ENCODE data around the gene MYBPH. TPM values are rescaled to one million over a fixed set of nuclear protein-coding genes. Genes with fewer than 3 reads are reported as not detected.

Gene MYBPH
- total RNA-seq, 1 donor from 2014 or later = not detected

DNA sequence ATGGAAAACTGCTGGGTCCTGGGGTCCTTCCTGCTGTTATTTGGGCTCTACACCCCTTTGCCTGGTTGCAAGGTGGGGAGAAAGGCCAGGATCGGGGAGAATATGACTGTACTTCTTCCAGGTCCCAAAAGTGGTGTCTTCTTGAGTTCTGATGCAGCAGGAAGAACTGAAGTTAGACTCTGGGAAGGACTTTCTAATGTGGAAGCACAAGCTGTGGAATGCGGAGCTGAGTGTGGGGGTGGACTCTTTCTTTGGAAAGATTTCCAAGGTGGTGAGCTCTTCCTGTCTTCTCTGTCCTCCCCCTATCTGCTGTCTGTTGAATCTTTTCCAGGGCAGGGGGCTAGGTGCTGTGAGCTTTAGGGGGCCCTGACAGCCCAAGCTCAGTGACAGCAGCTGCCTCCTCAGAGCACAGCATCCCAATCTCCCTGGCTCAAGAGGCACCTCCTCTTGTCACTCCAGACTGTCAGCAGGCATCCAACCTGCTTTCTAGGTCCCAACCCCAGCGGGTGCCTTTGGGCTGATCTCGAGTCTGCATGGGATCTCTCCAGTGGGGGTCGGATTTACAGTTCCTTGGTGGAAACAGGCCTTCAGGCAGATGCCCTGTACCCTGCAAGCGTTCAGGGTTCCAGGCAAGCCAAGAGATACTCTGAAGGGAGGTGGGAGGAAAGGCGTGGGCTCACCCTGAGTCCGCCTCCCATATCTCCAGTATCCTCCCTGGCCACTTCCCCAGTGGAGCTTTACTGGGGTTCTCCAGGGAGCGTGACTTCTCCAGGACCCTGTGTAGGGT is 24.9 kb downstream of the MYBPH start:
- Mint-ChIP-seq H3K4me1 (ENCODE audit: low read depth) (peaks cover 31% of the 10 kb centered on the region), H3K4me3 (ENCODE audit: low read depth) (no peak overlapping the region), H3K9me3 (ENCODE audit: low read depth) (no peaks in the 10 kb centered on the region), H3K36me3 (ENCODE audit: insufficient read depth) (no peaks in the 10 kb centered on the region), H3K27me3 (peaks cover 5% of the 10 kb centered on the region), H3K27ac (no peak overlapping the region)
- TF ChIP-seq, protein P1, sequence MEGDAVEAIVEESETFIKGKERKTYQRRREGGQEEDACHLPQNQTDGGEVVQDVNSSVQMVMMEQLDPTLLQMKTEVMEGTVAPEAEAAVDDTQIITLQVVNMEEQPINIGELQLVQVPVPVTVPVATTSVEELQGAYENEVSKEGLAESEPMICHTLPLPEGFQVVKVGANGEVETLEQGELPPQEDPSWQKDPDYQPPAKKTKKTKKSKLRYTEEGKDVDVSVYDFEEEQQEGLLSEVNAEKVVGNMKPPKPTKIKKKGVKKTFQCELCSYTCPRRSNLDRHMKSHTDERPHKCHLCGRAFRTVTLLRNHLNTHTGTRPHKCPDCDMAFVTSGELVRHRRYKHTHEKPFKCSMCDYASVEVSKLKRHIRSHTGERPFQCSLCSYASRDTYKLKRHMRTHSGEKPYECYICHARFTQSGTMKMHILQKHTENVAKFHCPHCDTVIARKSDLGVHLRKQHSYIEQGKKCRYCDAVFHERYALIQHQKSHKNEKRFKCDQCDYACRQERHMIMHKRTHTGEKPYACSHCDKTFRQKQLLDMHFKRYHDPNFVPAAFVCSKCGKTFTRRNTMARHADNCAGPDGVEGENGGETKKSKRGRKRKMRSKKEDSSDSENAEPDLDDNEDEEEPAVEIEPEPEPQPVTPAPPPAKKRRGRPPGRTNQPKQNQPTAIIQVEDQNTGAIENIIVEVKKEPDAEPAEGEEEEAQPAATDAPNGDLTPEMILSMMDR (IDR thresholded peaks at IDR 0.05; ENCODE audit: unreplicated experiment) = no peak
- DNase-seq (ENCODE audit: low spot score, unreplicated experiment) = no peak

DNA sequence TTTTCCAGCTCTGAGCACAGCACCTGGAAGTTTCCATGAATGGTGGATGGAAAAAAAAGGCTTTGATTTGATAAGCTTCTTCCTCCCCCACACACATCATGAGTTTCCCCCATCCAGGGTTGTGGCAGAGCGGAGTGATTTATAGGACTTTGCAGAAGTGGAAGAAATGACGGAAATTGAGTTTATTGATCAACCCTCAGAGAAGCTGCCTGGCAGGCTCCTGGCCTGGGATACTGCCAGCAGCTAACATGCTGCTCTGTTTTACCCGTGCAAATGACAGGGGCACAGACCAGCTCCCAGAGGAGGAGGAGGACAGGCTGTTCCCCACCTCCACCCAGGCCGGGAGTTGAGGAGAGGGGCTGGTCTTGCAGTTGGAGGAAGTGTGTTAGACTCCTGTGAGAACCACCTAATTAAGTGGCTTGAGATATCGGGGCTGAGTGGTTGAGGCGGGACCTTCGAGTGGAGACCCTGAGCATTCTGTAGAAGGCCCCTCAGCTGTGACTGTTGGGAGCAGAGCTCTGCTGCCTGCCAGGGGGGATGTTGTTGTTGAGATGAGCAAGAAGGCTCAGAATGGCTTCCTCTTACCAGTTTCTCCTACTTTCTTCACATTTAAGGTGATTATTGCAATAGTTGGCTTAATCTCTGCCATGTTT is 26.3 kb downstream of the MYBPH start:
- Mint-ChIP-seq H3K4me1 (ENCODE audit: low read depth) (peaks cover 31% of the 10 kb centered on the region), H3K36me3 (ENCODE audit: insufficient read depth) (no peaks in the 10 kb centered on the region), H3K27ac (peak overlapping the region; percentile 88), H3K4me3 (ENCODE audit: low read depth) (no peak overlapping the region), H3K27me3 (peaks cover 5% of the 10 kb centered on the region), H3K9me3 (ENCODE audit: low read depth) (no peaks in the 10 kb centered on the region)
- TF ChIP-seq, protein P1 (IDR thresholded peaks at IDR 0.05; ENCODE audit: unreplicated experiment) = no peak
- no peak for DNase-seq (ENCODE audit: low spot score, unreplicated experiment)

DNA sequence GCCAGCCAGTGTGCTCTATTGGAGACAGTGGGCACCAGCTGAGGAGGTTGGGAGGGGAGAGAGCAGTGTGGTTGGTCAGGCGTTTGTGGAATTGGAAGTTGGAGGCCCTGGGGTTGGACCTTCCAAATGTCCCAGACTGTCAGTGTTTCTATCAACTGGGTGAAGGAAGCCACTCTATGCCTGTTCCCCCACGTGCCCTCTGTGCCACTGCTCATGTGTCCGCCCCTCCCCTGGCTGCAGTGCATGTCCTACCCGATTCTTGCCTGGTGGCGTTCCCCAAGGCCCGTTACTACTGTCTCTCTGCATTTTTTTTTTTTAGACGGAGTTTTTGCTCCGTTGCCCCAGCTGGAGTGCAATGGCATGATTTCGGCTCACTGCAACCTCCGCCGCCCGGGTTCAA is 27.0 kb downstream of the MYBPH start:
- Mint-ChIP-seq H3K27me3 (peaks cover under 1% of the 10 kb centered on the region), H3K4me3 (ENCODE audit: low read depth) (peak overlapping the region; percentile 16), H3K9me3 (ENCODE audit: low read depth) (no peaks in the 10 kb centered on the region), H3K36me3 (ENCODE audit: insufficient read depth) (no peaks in the 10 kb centered on the region), H3K4me1 (ENCODE audit: low read depth) (peaks cover 29% of the 10 kb centered on the region), H3K27ac (no peak overlapping the region)
- TF ChIP-seq, protein P1 (IDR thresholded peaks at IDR 0.05; ENCODE audit: unreplicated experiment) = no peak
- no peak for DNase-seq (ENCODE audit: low spot score, unreplicated experiment)

DNA sequence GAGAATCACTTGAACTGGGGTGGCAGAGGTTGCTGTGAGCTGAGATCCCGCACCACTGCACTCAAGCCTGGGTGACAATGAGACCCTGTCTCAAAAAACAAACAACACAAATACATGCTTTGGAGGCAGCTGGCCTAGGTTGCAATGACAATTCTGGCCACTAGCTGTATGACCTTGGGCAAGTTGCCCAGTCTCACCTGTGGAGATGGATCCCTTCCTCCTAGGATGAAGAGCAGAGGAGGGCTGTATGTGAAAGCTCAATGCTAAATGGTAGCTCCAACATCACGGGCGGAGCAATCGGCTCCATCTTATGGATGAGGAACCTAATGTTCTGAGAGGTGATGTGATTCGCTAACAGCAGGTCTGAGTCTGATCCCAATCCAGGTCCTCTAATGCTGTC is 27.5 kb downstream of the MYBPH start:
- Mint-ChIP-seq H3K36me3 (ENCODE audit: insufficient read depth) (no peaks in the 10 kb centered on the region), H3K27ac (no peak overlapping the region), H3K9me3 (ENCODE audit: low read depth) (no peaks in the 10 kb centered on the region), H3K4me3 (ENCODE audit: low read depth) (no peak overlapping the region), H3K4me1 (ENCODE audit: low read depth) (peaks cover 25% of the 10 kb centered on the region), H3K27me3 (no peaks in the 10 kb centered on the region)
- TF ChIP-seq, protein P1 (IDR thresholded peaks at IDR 0.05; ENCODE audit: unreplicated experiment) = peak; percentile 44
- no peak for DNase-seq (ENCODE audit: low spot score, unreplicated experiment)

DNA sequence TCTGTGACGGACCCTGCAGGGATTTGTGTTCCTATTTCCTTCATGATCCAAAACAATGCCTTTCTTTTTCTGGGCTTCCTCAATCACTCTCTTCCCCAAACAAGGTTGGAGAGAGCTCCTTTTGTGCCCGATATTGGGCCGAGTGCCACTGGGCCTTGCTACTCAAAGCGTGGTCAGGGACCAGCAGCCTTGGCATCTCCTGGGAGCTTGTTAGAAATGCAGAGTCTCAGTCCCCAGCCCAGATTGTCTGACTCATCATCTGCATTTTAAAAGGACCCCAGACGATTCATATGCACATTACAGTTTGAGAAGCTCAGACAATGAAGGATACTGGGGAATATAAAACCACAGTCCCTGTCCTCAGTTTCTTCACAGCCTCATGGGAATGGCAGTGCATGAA is 28.2 kb downstream of the MYBPH start:
- Mint-ChIP-seq H3K4me1 (ENCODE audit: low read depth) (peaks cover 17% of the 10 kb centered on the region), H3K9me3 (ENCODE audit: low read depth) (no peaks in the 10 kb centered on the region), H3K27ac (no peak overlapping the region), H3K4me3 (ENCODE audit: low read depth) (no peak overlapping the region), H3K36me3 (ENCODE audit: insufficient read depth) (no peaks in the 10 kb centered on the region), H3K27me3 (no peaks in the 10 kb centered on the region)
- TF ChIP-seq, protein P1 (IDR thresholded peaks at IDR 0.05; ENCODE audit: unreplicated experiment) = no peak
- no peak for DNase-seq (ENCODE audit: low spot score, unreplicated experiment)
